NCI-H524 treated with DMSO at 0.1 percent for 48 hours (cell line): ENCODE data around the gene SCUBE1.
"Not testable (repeated sequence)": the region's sequence is repeated elsewhere in the genome, so short reads cannot be mapped to it uniquely, and the experiment has no call there.

Source experiments
- DNase-seq: peaks from one replicate; lab custom pipeline; 2025; lab: John Stamatoyannopoulos, UW

SCUBE1 gene

DNA sequence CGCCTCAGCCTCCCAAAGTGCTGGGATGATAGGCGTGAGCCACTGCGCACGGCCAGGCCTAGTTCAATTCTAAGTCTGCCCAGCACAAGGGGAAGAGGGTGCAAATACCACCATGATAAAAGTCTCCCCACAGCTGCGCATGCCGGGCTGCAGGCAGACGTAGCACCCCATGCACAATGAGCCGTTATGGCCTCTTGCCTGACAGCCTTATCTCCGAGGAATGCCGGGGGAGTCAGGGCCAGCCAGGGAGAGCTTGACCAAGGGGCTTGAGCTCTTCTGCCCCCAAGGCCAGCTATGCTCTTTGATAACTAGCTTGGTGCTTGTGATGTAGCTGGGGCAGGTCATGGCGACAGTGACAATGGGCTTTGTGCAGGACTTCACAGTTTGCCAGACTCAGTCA lies 13.7 kb upstream of the SCUBE1 start:
- DNase-seq: no peak

DNA sequence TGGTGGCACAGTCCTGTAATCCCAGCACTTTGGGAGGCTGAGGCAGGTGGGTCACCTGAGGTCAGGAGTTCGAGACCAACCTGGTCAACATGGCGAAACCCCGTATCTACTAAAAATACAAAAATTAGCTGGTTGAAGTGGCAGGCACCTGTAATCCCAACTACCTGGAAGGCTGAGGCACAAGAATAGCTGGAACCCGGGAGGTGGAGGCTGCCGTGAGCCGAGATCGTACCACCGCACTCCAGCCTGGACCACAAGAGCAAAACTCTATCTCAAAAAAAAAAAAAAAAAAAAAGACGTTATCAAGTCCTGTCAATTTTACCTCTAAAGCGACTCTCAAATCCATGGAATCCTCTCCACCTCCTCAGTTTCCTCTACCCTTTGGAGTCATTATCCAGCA lies 12.5 kb upstream of the SCUBE1 start:
- not testable (repeated sequence) for DNase-seq

- DNase-seq: no peak
Measured at GRCh38 chr22:43351966-43352345, 8.8 kb upstream of the SCUBE1 start.

- DNase-seq: no peak
Measured at GRCh38 chr22:43349636-43350035, 6.5 kb upstream of the SCUBE1 start.

DNA sequence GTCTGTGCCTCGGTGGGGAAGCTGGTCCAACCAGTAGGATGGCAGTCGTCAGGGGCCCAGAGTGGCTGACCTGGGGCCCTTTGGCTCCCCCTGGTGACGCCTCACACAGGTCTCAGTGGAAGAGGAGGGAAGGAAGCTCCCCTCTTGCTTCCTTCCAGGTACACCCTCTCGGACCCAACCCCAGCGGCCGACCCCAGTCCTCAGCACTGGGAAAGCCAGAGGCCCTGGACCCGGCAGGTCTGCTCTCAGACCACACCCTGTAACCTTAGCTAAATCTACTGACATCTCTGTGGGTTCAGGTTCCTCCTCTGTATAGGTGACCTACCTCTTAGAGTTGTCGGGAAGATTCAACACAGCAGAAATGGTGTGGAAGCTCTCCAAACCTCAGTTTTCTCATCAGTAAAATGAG lies 3.4 kb upstream of the SCUBE1 start:
- no peak for DNase-seq

DNA sequence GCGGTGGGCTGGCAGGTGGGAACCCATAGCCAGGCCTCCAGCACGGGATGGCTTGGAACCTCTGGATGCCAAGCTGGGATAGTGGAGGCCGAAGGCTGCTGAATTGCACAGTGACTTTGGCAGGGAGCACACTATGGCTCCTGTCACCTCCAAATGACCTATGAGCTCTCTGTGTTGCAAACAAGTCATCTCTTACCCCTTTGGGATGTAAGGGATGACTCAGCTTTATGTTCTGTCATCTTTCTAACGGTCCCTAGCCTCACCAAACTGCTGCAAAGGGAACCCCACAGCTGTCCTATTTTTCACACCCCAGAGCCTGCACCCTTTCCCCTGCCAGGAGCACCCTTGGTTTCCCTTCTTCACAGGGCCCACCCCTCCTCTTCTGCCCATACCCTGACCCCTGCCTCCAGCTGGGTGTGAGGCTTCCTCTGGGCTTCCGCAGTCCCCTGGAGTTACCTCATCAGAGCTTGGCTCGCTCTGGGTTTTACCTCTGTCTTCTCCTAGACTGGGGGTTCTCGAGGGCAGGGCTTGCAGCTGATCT lies 2.7 kb upstream of the SCUBE1 start:
- DNase-seq: no peak

- no peak for DNase-seq
Measured at GRCh38 chr22:43345356-43345755, 2.2 kb upstream of the SCUBE1 start.

DNA sequence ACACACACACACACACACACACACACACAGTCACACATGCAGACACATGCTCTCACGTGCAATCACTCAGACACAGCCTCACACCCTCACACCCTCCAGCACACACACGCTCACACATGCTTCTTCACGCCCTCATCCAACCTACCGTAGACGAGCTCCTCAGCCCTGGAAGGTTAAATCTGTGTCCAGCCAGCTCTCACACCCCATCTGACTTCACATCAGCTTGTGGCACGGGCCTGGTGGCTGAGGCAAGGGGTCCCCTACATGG lies 1.3 kb upstream of the SCUBE1 start:
- no peak for DNase-seq

GRCh38 chr22:43343670-43344519 lies 723 bp upstream of the SCUBE1 start:
- no peak for DNase-seq

DNA sequence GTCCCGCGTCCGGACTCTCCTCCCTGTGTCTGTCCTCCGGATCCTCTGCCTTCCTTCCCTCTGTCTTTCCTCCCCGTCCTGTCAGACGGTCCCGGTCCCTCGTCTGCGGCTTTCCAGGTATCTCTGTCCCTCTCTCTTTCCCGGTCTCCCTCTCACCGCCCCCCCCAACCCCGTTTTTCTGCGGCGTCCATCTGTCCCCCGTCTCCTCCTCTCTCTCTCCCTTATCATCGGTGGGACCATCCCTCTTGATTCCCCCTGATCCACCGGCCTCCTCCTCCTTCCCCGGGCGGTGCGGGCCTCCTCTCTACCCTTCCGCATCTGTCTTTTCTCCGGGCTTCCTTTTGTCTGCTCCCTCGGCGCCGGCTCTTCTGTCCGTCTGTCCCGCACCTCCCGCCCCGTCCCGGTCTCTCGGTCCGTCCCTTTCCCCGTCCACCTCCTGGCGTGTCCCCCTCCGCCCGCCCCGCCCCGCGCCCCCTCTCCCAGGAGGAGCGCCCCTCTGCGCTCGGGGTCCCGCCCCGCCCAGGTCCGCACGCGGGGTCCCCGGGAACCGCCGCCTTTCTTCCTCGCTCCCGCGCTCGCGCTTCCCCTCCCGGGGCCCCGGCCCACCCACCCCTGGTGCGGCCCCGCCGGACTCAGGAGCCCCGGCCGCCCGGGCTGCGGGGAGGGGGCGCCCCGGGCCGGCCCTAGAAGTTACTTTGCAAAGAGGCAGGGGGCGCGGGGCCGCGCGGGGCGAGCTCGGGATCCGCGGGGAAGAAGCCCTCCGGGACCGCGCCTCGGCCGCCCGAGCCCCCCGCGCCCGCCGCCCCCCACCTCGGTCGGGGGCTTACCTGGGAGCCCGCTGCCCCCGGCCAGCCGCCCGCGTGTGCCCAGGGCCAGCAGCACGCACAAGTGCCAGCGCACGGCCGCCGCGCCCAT lies 568 bp downstream of the SCUBE1 start:
- no peak for DNase-seq

- DNase-seq: no peak
Measured at GRCh38 chr22:43341565-43341964, 1.6 kb downstream of the SCUBE1 start.

DNA sequence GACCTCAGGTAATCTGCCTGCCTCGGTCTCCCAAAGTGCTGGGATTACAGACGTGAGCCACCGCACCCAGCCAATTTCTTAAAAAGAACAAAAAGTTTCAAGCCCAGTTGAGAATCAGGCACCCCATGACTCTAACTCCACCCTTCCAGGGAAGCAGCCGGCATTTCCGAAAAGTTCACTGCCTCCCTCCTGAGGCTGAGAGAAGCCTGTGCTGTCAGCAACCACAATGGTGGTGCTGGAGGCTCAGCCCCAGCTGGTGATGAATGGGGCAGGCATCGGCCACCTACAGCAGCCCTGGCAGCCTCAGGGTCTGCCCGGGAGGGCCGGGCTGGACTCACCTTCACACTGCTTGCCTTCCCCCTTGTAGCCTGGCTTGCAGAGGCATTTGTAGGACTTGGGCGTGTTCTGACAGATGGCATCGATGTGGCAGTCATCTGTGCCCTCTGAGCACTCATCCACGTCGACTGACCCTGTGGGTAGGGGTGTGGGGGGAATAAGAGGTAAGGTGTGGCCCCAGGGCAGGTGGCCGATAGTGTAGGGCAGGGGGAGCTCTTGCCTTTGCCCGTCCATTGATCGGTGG lies 4.3 kb downstream of the SCUBE1 start:
- DNase-seq: peak; percentile 45

GRCh38 chr22:43337946-43338345 lies 5.2 kb downstream of the SCUBE1 start:
- DNase-seq: no peak

DNA sequence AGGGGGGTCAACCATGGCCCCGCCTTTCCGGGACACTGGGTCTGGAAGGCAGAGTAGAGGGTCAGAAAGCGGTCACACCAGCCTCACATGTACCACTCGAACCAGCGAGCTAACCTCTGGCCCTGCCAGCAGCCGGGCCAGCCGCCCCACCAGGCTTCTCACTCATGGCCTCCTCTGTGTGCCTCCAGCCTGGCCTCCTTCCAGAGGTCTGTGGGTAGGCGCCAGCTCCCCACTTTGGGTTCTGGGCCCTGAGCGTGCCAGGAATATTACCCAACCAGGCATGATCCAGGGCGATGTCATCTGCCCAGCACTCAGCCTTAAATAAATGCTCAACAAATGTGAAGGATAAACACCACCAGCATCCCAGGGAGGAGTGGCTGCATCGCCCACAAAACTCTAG lies 5.8 kb downstream of the SCUBE1 start:
- no peak for DNase-seq

- DNase-seq: no peak
Measured at GRCh38 chr22:43334378-43334777, 8.8 kb downstream of the SCUBE1 start.

DNA sequence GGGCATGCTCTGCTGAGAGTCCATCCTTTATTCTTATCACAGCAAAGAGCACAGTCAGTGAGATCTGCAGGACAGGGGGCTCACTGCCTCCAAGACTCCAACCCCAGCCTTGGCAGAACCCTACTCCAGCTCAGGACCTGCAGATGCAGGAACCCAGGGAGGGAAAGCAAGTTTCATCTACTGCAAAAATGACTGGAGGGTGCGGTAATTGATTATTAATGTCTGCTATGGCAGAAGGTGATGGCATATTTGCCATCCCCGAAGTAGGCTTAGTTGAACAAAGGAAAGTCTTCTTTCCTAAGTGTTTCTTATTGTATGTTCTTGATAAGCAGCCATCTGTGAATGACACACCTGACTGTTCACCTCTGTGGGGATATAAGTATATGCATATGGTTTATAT lies 9.2 kb downstream of the SCUBE1 start:
- DNase-seq: no peak

GRCh38 chr22:43333156-43333555 lies 10.0 kb downstream of the SCUBE1 start:
- DNase-seq: no peak

DNA sequence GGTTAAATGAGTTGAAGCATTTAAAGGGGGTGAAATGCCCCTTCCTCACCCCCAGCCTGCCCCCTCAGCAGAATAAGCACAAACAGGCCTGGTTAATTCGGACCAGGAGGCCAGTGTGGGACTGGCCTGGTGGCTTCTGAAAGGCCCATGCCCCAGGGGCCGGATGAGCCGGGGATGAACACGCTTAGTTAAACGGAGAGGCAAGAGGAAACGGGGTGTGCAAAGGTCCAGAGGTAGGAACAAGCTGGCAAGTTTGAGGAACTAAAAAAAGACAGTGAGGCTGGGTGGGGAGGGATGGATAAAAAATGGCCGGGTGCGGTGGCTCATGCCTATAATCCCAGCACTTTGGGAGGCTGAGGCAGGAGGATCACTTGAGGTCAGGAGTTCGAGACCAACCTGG lies 11.5 kb downstream of the SCUBE1 start:
- no peak for DNase-seq

- DNase-seq: no peak
Measured at GRCh38 chr22:43331069-43331451, 12.1 kb downstream of the SCUBE1 start.

- DNase-seq: no peak
Measured at GRCh38 chr22:43330178-43331068, 12.7 kb downstream of the SCUBE1 start.

DNA sequence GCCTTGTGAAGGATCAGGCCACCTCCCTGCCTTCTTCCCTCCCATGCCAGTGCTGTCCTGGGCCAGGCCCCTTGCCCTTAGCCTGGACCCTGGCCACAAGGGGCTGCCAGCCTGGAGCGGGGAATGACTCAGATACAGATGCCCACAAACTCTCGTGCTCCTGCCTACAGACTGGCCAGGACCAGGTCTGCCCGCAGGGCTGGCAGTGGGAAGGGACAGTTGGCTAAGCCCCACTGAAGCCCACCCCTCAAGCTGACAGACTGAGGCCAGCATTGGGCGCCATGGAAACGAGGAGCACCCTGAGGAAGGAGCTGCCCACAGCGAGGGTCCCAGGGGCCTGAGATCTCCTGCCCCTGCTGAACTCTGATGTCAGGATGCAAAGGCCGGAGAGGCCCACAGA lies 14.1 kb downstream of the SCUBE1 start:
- DNase-seq: no peak

- no peak for DNase-seq
Measured at GRCh38 chr22:43327157-43327438, 16.1 kb downstream of the SCUBE1 start.
